NCI-H2196 treated with DMSO at 0.1 percent for 48 hours (cell line): ENCODE results near the gene NT5C3A.
"Not testable (repeated sequence)": the region's sequence is repeated elsewhere in the genome, so short reads cannot be mapped to it uniquely, and the experiment has no call there.

Source experiments
- DNase-seq: peaks from one replicate; lab custom pipeline; 2025; ENCODE audit not compliant: unreplicated experiment; lab: John Stamatoyannopoulos, UW

NT5C3A gene

GRCh38 chr7:32991068-32991585 lies 71.4 kb downstream of the NT5C3A start:
- not testable (repeated sequence) for DNase-seq

DNA sequence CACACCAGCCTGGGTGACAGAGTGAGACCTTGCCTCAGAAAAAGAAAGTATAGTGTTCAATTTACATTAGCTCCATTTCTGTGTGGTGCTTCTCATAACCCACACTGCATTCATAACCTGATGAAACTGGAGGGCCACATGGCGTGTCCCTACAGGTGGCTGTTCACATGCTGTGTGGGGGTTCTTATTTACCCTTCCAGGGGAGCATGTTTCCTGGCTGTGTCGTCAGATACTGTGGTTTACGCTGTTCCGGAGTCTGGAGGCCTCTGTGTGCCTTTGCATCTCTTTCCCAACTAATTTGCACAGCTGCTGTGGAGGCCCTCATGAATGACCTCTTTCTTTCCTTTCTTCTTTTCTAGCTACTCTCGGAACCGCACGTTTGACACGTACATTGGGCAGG lies 74.4 kb downstream of the NT5C3A start:
- not testable (repeated sequence) for DNase-seq

GRCh38 chr7:32979902-32980301 lies 82.7 kb downstream of the NT5C3A start:
- DNase-seq: not testable (repeated sequence)

- DNase-seq: not testable (repeated sequence)
Measured at GRCh38 chr7:32979246-32979645, 83.3 kb downstream of the NT5C3A start.

DNA sequence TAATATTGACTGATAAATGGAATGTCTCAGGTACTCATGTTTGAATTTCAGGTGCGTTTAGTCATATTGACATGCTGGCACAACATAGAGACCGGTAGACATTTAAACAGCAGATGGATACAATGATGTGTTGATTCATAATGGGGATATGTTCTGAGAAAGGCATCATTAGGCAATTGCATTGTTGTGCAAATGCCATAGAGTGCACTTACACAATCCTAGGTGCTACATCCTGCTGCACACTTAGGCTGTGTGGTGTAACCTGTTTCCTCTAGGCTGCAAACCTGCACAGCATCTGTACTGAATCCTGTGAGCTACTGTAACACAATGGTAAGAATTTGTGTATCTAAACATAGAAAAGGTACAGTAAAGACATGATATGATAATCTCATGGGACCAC lies 85.4 kb downstream of the NT5C3A start:
- DNase-seq: not testable (repeated sequence)

DNA sequence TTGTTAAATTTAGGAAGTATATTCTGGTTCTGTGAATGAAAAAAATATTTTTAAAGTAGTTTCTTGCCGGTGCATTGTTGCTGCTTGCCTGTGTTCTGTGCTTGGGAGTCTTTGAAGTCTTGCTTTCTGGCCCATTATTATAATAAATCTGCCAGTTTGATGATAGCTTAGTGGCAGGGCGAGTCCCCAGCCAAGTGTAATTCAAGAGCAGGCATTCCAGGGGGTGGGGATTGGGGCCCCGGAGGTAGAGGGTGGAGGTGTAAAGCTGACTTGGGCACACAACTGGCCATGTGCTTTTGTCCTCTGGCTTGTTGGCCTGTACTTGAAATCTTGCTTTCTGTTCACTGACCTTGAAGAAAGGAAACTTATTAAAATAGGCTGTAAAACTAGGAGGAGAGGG lies 90.6 kb downstream of the NT5C3A start:
- DNase-seq: not testable (repeated sequence)

GRCh38 chr7:32967268-32967582 lies 95.4 kb downstream of the NT5C3A start:
- not testable (repeated sequence) for DNase-seq

- not testable (repeated sequence) for DNase-seq
Measured at GRCh38 chr7:32966489-32967267, 95.9 kb downstream of the NT5C3A start.

DNA sequence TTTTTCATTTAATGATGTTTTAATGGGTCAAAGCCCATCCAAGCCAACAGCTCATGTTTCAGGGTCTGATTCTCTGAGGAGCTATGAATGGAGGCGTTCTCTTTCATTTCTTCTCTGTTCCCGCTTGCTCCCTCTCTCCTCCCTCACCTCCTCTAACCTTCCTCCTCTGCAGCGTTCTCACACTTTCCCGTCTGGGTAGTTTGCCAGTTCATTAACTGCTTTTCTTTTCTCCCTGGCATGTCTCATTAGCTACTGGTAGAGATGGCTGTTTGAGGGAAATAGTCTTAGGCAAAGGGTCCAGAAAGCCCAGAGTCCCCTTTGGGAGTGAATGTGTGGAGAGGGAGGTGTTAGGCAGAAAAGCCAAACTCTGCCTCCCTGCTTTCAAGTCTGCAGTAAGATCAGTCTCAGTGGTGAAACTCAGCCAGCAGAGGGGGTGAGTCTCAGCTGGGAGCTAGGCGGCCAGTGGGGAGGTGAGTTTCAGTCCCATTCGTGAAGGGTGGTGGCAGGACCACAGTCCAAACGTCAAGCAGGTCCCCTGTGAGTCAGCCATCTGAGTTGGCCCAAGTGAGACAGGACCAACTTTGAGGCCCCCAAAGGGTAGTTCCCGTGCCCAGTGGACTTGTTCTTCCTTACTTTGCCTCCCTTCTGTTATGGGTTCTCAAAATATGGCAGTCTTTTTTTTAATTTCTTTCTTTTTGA lies 98.0 kb downstream of the NT5C3A start:
- not testable (repeated sequence) for DNase-seq
